ENCODE data around the gene ANKRD29.
"Not testable (repeated sequence)": the region's sequence is repeated elsewhere in the genome, so short reads cannot be mapped to it uniquely, and the experiment has no call there.

The ANKRD29 gene

GRCh38 chr18:23569299-23570063 is 93.2 kb downstream of the ANKRD29 start:
- DNase-seq (ENCODE audit: low read depth, low spot score), result no peak
- no peak for TF ChIP-seq CTCF (IDR thresholded peaks at IDR 0.05; ENCODE audit: low read depth, low read length)
- in situ Hi-C loops (cut with HindIII; ENCODE audit: low sequenced_read_pairs), result no loop called here
- H3K4me3 ChIP-seq (ENCODE audit: low read depth, low read length), result no peak overlapping the region

GRCh38 chr18:23568281-23569138 is 94.2 kb downstream of the ANKRD29 start:
- in situ Hi-C loops (cut with HindIII; ENCODE audit: low sequenced_read_pairs), result no loop called here

GRCh38 chr18:23567671-23568070 is 95.0 kb downstream of the ANKRD29 start:
- no peak for TF ChIP-seq CTCF (IDR thresholded peaks at IDR 0.05; ENCODE audit: low read depth, low read length)
- no peak for DNase-seq (ENCODE audit: low read depth, low spot score)
- in situ Hi-C loops (cut with HindIII; ENCODE audit: low sequenced_read_pairs), result no loop called here
- no peak overlapping the region for H3K4me3 ChIP-seq (ENCODE audit: low read depth, low read length)

More at GRCh38 chr18:23568281-23569138, 94.2 kb downstream of the ANKRD29 start:
- TF ChIP-seq CTCF (IDR thresholded peaks at IDR 0.05; ENCODE audit: low read depth, low read length), result no peak
- H3K4me3 ChIP-seq (ENCODE audit: low read depth, low read length), result no peak overlapping the region
- DNase-seq (ENCODE audit: low read depth, low spot score), result no peak

- DNase-seq (ENCODE audit: low read depth, low spot score), result no peak
- in situ Hi-C loops (cut with HindIII; ENCODE audit: low sequenced_read_pairs), result no loop called here
- H3K4me3 ChIP-seq (ENCODE audit: low read depth, low read length), result no peak overlapping the region
- no peak for TF ChIP-seq CTCF (IDR thresholded peaks at IDR 0.05; ENCODE audit: low read depth, low read length)
Measured at GRCh38 chr18:23565916-23566547, 96.7 kb downstream of the ANKRD29 start.

GRCh38 chr18:23563377-23564043 is 99.2 kb downstream of the ANKRD29 start:
- DNase-seq (ENCODE audit: low read depth, low spot score), result peak; percentile 32
- in situ Hi-C loops (cut with HindIII; ENCODE audit: low sequenced_read_pairs), result no loop called here
- TF ChIP-seq CTCF (IDR thresholded peaks at IDR 0.05; ENCODE audit: low read depth, low read length), result no peak
- no peak overlapping the region for H3K4me3 ChIP-seq (ENCODE audit: low read depth, low read length)

GRCh38 chr18:23560186-23560585 is 102.5 kb downstream of the ANKRD29 start:
- DNase-seq (ENCODE audit: low read depth, low spot score), result no peak

GRCh38 chr18:23557511-23557910 is 105.2 kb downstream of the ANKRD29 start:
- in situ Hi-C loops (cut with HindIII; ENCODE audit: low sequenced_read_pairs); H3K4me3 ChIP-seq (ENCODE audit: low read depth, low read length); DNase-seq (ENCODE audit: low read depth, low spot score): not testable (repeated sequence)

More at GRCh38 chr18:23560186-23560585, 102.5 kb downstream of the ANKRD29 start:
- no peak overlapping the region for H3K4me3 ChIP-seq (ENCODE audit: low read depth, low read length)
- TF ChIP-seq CTCF (IDR thresholded peaks at IDR 0.05; ENCODE audit: low read depth, low read length), result no peak
- in situ Hi-C loops (cut with HindIII; ENCODE audit: low sequenced_read_pairs), result no loop called here
